Stimulated activated CD8-positive, alpha-beta memory T cell treated with anti-CD3 and anti-CD28 coated beads, Interleukin-4, amount 100 ng/mL, for 48 hours (primary cell): ENCODE data around the gene PLPP1.
"Not testable (repeated sequence)": the region's sequence is repeated elsewhere in the genome, so short reads cannot be mapped to it uniquely, and the experiment has no call there.

Experiments used
- DNase-seq: peaks from one replicate; pipeline ENCODE4 v3.0.0-alpha.2; 2020

PLPP1 gene

DNA sequence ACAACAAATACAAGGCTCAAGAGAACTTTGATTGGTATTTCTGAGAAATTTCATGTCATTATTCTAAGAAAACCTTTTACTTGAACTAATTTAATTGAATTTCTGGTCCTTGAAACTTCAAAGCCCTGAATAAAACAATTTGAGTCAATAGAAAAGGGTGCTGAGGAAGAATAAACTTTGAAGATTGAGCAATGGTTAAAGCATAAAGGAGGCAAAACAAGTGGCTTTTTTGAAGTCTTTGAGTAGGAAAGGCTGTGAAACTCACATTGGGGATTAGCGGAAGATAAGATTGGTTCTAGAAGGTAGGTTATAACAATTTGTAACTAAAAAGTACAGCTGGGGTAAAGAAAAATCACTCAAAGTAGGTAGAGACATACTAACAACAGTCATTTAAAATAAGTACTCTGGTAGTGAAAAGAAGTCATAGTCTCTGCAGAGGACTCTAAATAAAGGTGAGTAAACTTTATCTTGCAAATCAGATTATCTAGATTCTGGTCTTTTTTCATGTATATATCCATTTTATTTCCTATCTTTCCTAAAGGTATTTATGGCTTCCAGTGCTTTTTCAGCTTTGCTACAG is 6.4 kb upstream of the PLPP1 start:
- no peak for DNase-seq

DNA sequence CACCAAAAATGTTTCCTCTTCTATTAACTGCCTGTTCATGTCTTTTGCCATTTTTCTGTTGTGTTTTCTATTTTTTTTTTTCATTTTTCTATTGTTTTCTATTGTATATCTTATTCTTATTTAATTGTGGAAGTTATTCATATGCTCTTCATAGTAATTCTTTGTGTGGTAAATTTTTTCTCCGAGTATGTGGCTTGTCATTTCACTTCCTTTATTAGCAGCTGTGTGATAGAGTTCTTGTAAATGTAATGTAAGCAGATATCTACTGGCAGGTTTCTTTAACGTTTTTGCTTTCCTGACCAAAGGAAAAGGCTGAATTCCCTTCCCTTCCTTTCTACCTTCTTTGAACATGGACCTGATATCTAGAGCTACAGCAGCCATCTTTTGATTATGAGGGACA is 5.8 kb upstream of the PLPP1 start:
- DNase-seq, result no peak

DNA sequence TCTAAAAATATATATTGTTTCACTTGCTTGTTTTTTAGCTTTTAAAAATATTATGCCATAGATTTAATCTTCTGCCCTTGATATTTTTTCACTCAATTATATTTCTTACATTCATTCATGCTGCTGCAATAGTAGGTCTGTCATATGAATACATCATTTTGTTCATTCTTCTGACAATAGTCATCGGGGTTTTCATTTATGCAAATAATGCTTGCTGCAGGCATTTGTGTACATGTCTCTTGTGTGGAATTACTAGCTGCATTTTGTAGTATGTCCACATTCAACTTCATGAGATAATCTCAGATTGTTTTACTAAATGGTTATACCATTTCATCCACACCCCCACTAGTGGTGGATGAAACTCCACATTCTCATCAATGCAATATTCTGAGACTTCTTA is 5.3 kb upstream of the PLPP1 start:
- DNase-seq, result no peak

DNA sequence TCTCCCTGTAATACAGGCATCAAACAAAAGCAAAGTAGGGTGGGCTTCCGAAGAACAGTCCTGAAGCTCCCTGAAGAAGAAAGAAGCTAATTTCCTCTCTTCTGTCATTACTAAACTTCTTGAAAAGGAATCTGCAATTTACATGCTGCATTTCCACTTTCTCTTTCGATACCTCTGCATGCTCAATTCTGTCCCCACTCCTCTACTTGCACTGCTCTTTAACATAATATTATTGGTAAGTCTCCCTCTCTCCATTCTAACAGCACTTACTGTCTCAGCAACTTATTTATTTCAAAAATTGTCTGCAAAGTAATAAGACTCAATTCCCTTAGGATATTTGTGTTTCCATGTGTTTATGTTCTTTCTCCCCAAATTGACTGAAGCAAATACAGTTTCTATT is 3.9 kb upstream of the PLPP1 start:
- no peak for DNase-seq

DNA sequence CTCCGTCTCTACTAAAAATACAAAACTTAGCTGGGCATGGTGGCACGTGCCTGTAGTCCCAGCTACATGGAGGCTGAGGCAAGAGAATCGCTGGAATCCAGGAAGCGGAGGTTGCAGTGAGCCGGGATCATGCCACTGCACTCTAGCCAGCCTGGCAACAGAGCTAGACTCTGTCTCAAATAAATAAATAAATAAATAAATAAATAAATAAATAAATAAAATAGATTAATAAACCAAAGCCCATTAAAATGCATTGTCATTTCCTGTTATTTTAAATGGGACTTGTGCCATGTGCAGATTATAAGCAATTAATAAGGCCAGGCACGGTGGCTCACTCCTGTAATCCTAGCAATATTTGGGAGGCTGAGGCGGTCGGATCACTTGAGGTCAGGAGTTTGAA is 2.6 kb upstream of the PLPP1 start:
- not testable (repeated sequence) for DNase-seq

DNA sequence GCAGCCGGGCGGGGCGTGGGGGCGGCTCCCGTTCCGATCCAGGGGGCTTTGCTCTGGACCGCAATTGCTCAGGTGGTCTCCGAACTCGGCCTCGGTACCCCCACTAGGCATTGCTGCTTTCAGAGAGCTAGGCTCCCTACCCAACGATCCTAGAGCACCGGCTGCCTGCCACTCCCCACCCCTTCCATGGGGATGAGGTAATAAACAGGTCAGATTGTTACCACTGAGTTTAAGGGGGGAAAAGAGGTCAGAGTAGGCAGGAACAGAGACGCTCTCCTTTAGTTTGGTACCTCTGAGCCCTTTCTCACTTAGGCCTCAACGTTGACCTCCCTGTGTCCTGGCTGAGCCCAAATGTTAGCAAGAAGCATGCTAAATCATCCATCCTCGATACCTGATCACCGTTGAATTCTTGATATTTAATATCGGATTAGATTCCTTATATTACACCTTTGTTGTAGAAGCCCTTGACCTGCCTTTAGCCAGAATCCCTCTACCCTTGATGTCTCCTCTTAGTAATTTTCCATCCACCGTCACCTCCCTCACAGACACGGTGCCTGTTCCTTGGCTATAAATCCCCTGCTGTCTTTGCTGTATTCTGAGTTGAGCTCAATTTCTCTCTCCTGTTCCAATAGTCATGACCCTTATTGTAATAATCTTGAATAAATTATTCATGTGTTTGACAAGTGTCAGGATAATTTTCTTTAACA is 588 bp upstream of the PLPP1 start:
- no peak for DNase-seq

DNA sequence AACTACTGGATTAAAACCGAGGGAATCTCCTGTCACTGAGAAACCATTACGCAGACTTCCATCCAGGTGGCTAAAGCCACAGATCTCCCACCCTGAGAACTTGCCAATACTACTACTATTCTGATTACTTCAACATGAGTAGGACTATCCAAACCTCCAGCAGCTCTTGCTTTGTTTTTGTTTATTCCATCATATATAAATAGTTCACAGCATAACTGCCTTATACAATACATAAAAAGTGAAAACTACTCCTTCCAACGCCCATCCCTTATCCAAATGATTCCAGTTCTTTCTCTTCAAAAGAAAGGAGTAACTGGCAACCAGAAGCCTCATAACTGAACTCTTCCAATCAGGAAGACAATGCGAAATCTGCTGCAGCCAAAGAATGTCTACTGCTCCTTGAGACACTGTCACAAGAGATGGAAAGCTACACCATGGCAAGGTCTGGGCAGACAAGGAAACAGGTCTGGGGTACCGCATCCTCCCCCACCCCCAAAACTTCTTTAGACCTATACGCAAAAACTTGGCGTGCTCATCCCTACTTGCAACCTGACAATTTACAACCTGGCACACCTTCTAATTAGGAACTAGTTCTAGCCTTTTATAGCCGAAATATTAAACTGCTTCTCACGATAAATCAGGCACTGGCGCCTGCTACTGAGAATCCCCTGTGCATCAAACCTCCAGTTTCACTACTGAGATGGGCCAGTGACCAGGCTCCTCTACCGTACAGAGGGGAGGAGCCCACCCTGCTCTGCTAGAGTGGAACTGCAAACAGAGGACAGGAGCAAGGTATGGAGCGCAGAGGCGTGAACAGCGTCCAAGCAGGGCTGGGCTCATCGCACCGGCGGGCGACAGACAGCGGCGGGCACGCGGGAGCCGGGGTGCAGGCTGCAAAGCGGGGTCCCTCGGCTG is 986 bp downstream of the PLPP1 start:
- DNase-seq, result no peak

DNA sequence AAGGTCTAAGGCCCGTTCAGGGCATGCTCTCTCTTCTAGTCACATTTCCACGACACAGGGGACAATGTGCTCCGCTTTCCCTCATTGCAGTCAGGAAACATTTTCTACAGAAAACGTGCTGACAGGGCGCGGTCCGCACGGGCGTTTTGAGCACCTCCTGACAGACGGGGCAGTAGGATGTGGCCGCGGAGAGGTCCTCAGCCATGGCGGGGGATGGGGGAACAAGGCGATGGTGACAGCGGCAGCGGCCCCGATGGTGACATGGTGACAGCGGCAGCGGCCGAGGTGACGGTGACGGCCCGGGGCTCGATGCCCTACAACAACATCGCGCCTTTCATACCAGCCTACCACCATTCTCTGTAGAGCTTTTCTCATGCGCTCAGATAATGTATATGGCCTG is 4.1 kb downstream of the PLPP1 start:
- no peak for DNase-seq

DNA sequence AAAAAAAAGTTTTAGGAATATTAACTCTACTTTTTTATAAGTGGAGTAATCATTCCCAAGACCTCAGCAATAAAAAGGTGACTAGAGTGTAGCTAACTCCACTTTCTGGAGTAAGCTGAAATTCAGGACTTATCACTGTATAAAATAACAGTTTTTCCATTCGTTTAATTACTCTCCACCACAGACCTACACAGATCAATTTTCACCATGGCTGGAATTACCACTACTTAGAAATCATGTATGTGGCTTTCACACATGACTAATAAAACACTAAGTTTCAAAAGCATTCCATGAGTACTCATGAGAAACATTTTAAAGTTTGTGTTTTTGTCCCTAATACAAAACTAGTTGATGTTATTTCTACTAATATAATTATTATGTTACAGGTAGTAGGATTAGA is 9.9 kb downstream of the PLPP1 start:
- DNase-seq, result no peak

DNA sequence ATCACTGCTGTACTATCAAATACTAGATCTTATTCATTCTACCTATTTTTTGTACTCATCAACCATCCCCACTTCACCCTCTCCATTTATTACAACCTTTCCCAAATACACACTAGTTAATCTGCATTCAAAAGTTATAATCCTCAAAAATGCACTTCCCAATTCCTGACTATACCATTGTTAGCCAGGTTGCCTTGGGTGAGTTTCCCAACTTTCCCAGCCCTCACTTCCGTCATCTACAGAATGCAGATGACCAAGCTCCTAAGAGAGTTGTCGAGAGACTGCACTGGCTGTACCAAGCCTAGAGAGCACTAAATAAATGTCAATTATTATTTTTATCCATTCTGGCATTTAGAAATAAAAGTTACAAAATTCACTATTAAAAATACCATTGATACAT is 11.5 kb downstream of the PLPP1 start:
- no peak for DNase-seq

DNA sequence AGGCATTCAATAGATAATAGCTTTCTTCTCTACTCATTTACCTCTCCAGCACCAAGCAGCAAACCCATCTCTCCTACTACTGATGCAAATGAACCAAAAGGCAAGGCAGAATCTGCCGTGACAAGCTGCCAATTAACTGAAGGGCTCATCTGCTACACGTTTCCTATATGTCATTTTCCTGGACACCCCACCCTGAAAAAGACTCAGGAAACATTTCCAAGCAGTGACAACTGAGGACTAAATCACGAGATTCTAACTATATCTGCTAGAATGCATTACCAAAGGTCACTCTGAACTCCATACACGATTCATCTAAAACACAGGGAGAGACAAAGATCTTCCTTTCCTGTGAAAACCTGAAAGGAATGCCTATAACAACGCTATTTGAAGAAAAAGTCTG is 12.9 kb downstream of the PLPP1 start:
- DNase-seq, result no peak

DNA sequence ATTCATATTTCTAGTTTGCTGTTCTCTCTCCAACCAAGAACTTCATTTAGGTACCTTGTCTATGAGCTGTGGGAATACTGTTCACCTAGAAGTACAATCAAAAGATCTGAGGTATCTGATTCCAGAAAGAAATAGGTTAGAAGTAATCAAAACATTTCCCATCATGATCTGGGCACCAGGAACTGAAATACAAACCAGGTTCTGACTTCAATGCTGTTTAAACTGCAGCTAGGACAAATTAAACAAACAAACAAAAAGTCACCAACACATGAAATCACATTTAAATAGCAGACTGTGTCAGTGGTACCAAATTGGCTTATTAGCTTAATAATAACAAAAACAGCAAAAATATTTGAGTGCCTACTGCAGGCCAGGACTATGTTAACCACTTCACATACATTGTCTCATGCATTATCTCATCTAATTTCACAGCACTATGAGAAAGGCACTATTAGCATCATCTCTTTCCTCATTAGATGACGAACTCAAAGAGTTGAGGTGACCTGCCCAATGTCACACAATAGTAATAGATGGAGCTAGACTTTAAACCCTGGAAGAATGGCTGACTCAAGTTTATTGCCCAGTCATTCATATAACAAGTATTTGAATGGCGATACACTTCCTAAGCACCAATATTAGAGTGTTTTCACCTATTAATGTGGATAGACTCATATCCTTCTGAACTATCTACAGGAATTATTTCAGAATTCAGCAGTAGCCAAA is 14.5 kb downstream of the PLPP1 start:
- no peak for DNase-seq

DNA sequence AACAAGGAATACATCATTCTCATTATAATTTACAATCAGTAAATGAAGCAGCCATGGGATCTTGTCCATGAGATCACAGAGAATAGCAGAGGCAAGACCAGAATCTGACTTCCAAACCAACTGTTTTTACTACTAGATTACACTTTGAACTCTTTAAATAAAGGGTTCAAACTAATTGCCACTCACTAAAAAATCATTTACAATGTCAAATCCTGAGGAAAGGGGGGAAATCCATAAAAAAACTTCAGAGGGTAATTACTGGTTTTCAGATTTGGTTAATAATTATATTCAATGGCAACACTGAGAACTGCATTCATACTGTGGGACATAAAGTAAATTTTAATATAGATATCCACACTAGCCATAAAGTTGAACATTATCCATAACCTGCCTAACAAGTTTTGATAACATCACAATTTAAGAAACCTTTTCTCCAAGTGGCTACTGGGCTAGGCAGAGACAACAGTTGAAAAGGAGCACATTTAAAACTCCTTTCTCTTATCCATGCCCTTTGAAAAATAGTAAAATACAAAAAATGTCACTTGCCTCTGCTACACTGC is 15.9 kb downstream of the PLPP1 start:
- no peak for DNase-seq

DNA sequence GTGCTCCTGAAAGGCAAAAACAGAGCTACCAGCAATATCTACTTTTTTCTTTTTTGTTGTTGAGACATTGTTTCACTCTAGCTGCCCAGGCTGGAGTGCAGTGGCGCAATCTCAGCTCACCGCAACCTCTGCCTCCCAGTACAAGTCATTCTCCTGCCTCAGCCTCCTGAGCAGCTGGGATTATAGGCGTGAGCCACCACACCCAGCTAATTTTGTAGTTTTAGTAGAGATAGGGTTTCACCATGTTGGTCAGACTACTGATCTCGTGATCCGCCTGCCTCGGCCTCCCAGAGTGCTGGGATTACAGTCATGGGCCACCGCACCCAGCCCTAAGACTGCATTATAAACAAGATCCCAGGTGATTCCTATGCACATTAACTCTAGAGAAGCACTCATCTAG is 17.0 kb downstream of the PLPP1 start:
- DNase-seq, result no peak

DNA sequence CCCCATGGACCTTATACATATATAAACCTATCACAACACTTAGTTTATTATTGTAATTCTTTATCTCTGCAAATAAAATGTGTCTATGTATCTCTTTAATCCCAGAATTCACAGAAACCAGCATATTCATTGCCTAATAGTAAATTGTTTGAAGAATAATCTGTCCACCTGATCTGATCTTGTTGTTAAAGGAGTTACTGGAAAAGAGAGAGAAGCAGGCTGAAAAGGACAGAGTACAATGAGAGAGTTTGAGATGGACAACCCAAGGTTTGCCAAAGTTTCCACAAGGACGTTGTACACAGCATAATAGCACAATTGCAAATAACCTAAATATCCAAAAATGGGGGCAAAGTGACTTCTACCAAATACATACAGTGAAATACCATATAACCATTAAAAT is 23.8 kb downstream of the PLPP1 start:
- DNase-seq, result no peak

DNA sequence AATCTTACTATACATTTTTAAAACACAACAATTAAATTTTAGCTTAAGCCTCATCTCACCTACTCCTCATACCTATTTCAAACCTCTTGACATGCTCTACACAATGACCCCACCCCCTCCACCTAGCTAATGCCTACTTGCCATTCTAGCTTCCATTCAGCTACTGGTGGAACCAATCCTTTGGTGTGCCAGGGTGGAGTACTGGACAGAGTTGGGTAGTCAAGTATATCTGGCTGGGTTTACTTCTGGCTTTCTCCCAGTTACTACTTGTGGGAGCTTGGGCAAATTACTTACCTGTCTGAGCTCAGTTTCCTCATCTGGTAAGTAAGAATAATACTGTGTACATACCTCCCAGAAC is 24.3 kb downstream of the PLPP1 start:
- no peak for DNase-seq

DNA sequence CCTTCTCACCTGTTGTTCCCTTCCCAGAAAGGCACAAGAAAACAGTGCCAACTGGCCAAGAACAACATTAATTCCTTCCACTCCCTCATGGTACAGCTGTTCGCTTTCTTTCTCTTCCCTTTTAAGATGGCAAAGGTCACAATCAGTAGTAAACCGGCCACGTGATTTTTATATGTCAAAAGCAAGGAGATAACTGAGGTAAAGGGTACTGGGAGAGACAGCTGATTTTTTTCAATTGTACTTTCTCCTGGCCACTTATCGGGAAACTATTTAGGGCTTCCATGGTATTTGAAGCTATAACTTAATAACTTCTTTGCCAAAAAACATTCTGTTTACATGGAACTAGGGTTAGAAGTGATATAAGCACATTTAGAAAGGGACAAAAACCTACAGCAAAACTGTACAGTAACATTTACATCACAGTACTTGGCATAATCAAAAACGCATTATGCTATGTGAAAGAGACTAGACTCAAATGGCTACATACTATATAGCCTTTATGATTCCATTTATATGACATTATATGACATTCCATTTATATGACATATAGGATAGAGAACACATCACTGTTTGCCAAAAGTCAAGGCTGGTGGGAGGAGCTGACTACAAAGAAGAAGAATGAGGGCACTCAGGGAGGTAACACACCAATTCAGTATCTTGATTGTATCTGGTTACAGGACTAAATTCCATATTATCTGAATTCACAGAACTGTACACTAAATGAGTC is 24.8 kb downstream of the PLPP1 start:
- DNase-seq, result no peak

DNA sequence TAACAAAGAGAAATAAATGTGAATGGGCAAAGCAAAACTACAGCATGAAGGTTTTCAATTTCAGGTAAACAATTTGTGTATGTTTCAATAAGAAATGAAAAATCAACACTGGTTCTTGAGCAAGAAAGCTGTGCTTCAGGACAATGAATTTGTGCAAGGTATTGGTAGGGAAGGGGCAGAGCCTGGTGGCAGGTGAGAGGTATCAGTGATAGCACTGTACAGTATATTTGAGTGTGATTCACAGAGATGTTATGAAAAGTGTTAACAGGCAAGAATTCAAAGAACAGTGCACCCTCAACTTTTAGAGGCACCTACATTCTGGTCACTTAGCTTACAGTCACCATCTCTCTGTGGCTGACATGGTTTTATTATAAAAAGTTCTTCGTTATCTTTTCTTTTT is 25.7 kb downstream of the PLPP1 start:
- no peak for DNase-seq

DNA sequence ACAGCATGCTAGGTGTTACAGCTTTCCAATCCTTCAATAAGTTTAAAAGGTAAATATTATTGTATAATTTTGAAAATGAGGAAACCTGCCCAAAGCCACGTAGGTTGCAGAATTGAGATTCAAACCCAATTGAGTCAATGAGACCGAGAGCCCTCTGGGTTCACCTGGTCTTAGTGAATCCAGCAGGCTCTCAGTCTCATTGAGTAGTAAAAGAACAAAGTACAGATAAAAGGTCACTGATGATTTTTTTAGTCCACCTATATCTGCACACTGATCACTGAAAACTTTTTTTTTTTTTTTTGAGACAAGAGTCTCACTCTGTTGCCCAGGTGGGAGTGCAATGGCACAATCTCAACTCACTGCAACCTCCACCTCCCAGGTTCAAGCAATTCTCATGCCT is 27.2 kb downstream of the PLPP1 start:
- DNase-seq, result no peak

DNA sequence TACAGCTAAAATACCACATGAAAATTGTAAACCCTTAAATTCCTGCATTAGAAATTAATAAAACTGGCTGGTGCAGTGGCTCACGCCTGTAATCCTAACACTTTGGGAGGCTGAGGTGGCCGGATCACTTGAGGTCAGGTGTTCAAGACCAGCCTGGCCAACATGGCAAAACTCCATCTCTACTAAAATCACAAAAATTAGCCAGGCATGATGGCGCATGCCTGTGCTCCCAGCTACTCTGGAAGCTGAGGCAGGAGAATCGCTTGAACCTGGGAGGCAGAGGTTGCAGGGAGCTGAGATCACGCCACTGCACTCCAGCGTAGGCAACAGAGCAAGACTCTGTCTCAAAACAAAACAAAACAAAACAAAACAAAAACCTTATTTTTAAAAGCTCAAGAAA is 29.1 kb downstream of the PLPP1 start:
- not testable (repeated sequence) for DNase-seq

DNA sequence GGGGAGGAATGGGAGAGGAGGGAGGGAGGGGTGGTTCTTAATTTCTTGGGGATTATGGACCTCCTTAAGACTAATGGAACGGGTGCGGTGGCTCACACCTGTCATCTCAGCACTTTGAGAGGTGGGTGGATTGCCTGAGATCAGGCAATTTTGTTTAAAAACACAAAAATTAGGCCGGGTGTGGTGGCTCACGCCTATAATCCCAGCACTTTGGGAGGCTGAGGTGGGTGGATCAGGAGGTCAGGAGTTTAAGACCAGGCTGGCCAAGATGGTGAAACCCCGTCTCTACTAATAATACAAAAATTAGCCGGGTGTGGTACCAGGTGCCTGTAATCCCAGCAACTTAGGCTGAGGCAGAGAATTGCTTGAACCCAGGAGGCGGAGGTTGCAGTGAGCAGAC is 30.8 kb downstream of the PLPP1 start:
- DNase-seq, result not testable (repeated sequence)

DNA sequence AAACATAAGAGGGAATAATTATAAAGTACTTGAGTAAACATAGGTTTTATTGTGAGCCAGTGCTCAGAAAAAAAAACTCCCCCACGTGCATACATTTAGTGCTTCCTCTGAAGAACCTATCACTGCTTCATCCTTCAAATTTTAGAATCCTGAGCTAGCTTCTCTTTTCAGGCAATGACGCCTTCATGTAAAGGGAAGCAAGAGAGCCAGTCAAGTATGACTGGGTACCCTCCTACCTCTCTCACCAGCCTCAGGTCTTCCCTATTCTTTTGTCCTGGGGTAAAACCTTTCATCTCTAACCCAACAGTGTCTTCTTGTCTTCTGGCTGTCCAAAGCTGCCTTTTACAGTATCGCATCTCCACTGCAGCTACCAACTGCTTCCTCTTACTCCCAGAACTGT is 32.0 kb downstream of the PLPP1 start:
- DNase-seq, result no peak

DNA sequence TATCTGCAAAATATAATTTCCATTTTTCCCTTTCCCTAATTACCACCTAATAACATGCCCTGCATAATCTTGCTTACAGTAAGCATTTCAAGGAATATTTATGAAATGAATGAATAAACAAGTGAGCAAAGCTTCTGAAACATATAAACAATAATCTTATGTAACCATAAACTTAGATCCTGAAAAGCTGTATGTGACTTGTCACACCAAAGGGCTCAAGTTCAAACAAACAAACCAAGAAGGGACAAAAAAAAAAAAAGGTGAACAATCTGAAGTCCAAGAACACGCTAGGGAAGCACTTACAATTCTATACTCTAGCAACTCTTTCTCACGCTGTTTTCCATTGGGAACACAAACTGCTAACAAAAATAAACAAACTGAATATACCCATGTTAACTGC is 36.3 kb downstream of the PLPP1 start:
- no peak for DNase-seq
